A673 (cell line): Measurements from ENCODE around the gene FGL2. TPM values are rescaled to one million over a fixed set of nuclear protein-coding genes. Genes with fewer than 3 reads are reported as not detected.
A peak's percentile ranks its signal among the peaks of the same experiment; 100 is the strongest.
"Not testable (repeated sequence)": the region's sequence is repeated elsewhere in the genome, so short reads cannot be mapped to it uniquely, and the experiment has no call there.

ENCODE experiments used
- BruUV-seq: library from RNA; stranded (reverse); fragments of 400-500 nt; replicated peaks from 2 replicates; lab custom pipeline; 2021; lab: Mats Ljungman, UMichigan
- CTCF ChIA-PET: fragments of 300-600 bp; sonication (Branson Sonifier 250); formaldehyde crosslinking; loops from one replicate; lab custom pipeline; 2022; ENCODE audit warnings: antibody characterized with exemption; lab: Charles Lee
- POLR2A ChIA-PET: fragments of 300-600 bp; sonication (Branson Sonifier 250); formaldehyde crosslinking; loops from one replicate; lab custom pipeline; 2022; ENCODE audit warnings: antibody characterized with exemption; ENCODE audit not compliant: low non-redundant PET; lab: Charles Lee
- DNase-seq: peaks from one replicate; pipeline ENCODE4 v3.0.0-alpha.2; 2015; ENCODE audit warnings: low spot score
- H3K27ac ChIP-seq: fragments of 200-600 bp; sonication (generic); 2 replicates; pipeline ENCODE4 v1.5.1; 2016; ENCODE audit warnings: mixed run types, low read depth, mild to moderate bottlenecking, mixed read lengths, antibody characterized with exemption, low read length; ENCODE audit not compliant: poor library complexity, severe bottlenecking
- H3K27me3 ChIP-seq: fragments of 200-600 bp; sonication (generic); replicated peaks from 2 replicates; pipeline ENCODE4 v1.6.1; 2017; ENCODE audit warnings: mixed run types, low read depth, mild to moderate bottlenecking, mixed read lengths, antibody characterized with exemption, low read length; ENCODE audit not compliant: insufficient read depth, poor library complexity
- H3K36me3 ChIP-seq: fragments of 200-600 bp; sonication (generic); 2 replicates; pipeline ENCODE4 v1.6.1; 2016; ENCODE audit warnings: mixed run types, mild to moderate bottlenecking, mixed read lengths, antibody characterized with exemption, low read length; ENCODE audit not compliant: insufficient read depth, poor library complexity, severe bottlenecking
- H3K4me1 ChIP-seq: fragments of 200-600 bp; sonication (generic); 2 replicates; pipeline ENCODE4 v1.6.1; 2017; ENCODE audit warnings: mixed run types, mild to moderate bottlenecking, mixed read lengths, antibody characterized with exemption, low read length; ENCODE audit not compliant: insufficient read depth, poor library complexity, severe bottlenecking
- H3K4me3 ChIP-seq: fragments of 200-600 bp; sonication (generic); 2 replicates; pipeline ENCODE4 v1.5.1; 2016; ENCODE audit warnings: low read depth, mixed run types, mild to moderate bottlenecking, mixed read lengths, low read length; ENCODE audit not compliant: poor library complexity, severe bottlenecking
- H3K9me3 ChIP-seq: fragments of 200-600 bp; sonication (generic); 2 replicates; pipeline ENCODE4 v1.6.1; 2016; ENCODE audit warnings: mixed run types, low read depth, mild to moderate bottlenecking, mixed read lengths, antibody characterized with exemption, low read length; ENCODE audit not compliant: poor library complexity, severe bottlenecking
- intact Hi-C: fragments of 100-400 bp; cut with micrococcal nuclease; formaldehyde crosslinking; loops from one replicate; pipeline ENCODE4 v1.10.0; 2022; ENCODE audit not compliant: unreplicated experiment
- total RNA-seq: library from RNA; stranded (reverse); gene quantifications from 2 replicates; pipeline ENCODE4 v1.2.3, GENCODE V29; 2021

Gene FGL2
- total RNA-seq, 1 experiment from 2014 or later: not detected

DNA sequence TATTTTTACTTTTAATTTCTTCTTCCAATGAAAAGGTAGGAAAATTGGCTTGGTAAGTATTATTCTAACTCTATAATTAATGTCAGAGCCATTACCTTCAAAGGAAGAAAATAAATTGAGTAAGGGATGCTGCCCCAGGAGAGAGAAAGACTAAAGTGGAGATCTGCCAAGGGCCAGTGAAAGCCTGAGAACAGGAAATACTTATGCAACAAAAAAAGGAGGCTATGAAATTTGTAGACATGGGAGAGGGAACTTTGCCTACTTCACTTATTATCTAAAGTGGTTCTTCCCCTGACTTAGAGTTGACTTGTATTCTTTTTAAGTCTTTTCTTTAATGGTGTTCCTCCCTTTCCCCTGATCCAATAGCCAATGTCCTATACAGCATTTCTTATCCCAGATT is 47.4 kb downstream of the FGL2 start:
- H3K9me3 ChIP-seq, H3K4me3 ChIP-seq, H3K27me3 ChIP-seq, H3K27ac ChIP-seq, POLR2A ChIA-PET, intact Hi-C loops, H3K4me1 ChIP-seq, BruUV-seq, CTCF ChIA-PET, H3K36me3 ChIP-seq: not testable (repeated sequence)
- peak; percentile 46 for DNase-seq

Other genes starting within 250 kb of the FGL2 start
- not detected in 2 replicates for gene SPDYE17, start 167.5 kb downstream of the FGL2 start, total RNA-seq
- not detected in 2 replicates for gene SPDYE18, start 137.3 kb downstream of the FGL2 start, total RNA-seq
- gene CCDC146, start 77.2 kb downstream of the FGL2 start, total RNA-seq: 1.1 and 2.2 TPM in 2 replicates
- 0.15 TPM in 2 replicates for gene GSAP, start 216.5 kb upstream of the FGL2 start, total RNA-seq